ENCODE results near the gene CYP4V2.

- no peak for TF ChIP-seq CTCF (conservative IDR thresholded peaks at IDR 0.05)
- TF ChIP-seq ZFX (IDR thresholded peaks at IDR 0.05), result no peak
These were observed 44.8 kb downstream of the CYP4V2 start for GRCh38 chr4:186236126-186236525.
